Measurements from ENCODE around the gene GIGYF2.
"Not testable (repeated sequence)": the region's sequence is repeated elsewhere in the genome, so short reads cannot be mapped to it uniquely, and the experiment has no call there.

The GIGYF2 gene

GRCh38 chr2:232809349-232810124 lies 112.4 kb downstream of the GIGYF2 start:
- DNase-seq (ENCODE audit: low read depth) = no peak

- DNase-seq (ENCODE audit: low read depth) = no peak
These were observed 113.3 kb downstream of the GIGYF2 start for GRCh38 chr2:232810444-232810843.

- no peak for DNase-seq (ENCODE audit: low read depth)
These were observed 118.4 kb downstream of the GIGYF2 start for GRCh38 chr2:232815569-232815968.

- no peak for DNase-seq (ENCODE audit: low read depth)
These were observed 119.5 kb downstream of the GIGYF2 start for GRCh38 chr2:232816657-232817056.

GRCh38 chr2:232817756-232818155 lies 120.6 kb downstream of the GIGYF2 start:
- no peak for DNase-seq (ENCODE audit: low read depth)

GRCh38 chr2:232829988-232830387 lies 132.9 kb downstream of the GIGYF2 start:
- no peak for DNase-seq (ENCODE audit: low read depth)

- no peak for DNase-seq (ENCODE audit: low read depth)
These were observed 134.4 kb downstream of the GIGYF2 start for GRCh38 chr2:232831496-232831895.

GRCh38 chr2:232833830-232834229 lies 136.7 kb downstream of the GIGYF2 start:
- no peak for DNase-seq (ENCODE audit: low read depth)

GRCh38 chr2:232835687-232836208 lies 138.6 kb downstream of the GIGYF2 start:
- no peak for DNase-seq (ENCODE audit: low read depth)

GRCh38 chr2:232836934-232837333 lies 139.8 kb downstream of the GIGYF2 start:
- DNase-seq (ENCODE audit: low read depth) = no peak

GRCh38 chr2:232838406-232838874 lies 141.3 kb downstream of the GIGYF2 start:
- no peak for DNase-seq (ENCODE audit: low read depth)

GRCh38 chr2:232839411-232840079 lies 142.4 kb downstream of the GIGYF2 start:
- no peak for DNase-seq (ENCODE audit: low read depth)

- DNase-seq (ENCODE audit: low read depth) = no peak
These were observed 145.6 kb downstream of the GIGYF2 start for GRCh38 chr2:232842689-232843088.

- DNase-seq (ENCODE audit: low read depth) = no peak
These were observed 146.7 kb downstream of the GIGYF2 start for GRCh38 chr2:232843834-232844233.

GRCh38 chr2:232846055-232846454 lies 148.9 kb downstream of the GIGYF2 start:
- no peak for DNase-seq (ENCODE audit: low read depth)

- DNase-seq (ENCODE audit: low read depth) = no peak
These were observed 152.9 kb downstream of the GIGYF2 start for GRCh38 chr2:232850039-232850438.

- not testable (repeated sequence) for DNase-seq (ENCODE audit: low read depth)
These were observed 154.9 kb downstream of the GIGYF2 start for GRCh38 chr2:232852081-232852480.

- DNase-seq (ENCODE audit: low read depth) = no peak
These were observed 155.5 kb downstream of the GIGYF2 start for GRCh38 chr2:232852676-232853075.

GRCh38 chr2:232854082-232854481 lies 157.0 kb downstream of the GIGYF2 start:
- DNase-seq (ENCODE audit: low read depth) = peak; percentile 82

- peak; percentile 54 for DNase-seq (ENCODE audit: low read depth)
These were observed 160.0 kb downstream of the GIGYF2 start for GRCh38 chr2:232857158-232857563.

- DNase-seq (ENCODE audit: low read depth) = no peak
These were observed 162.3 kb downstream of the GIGYF2 start for GRCh38 chr2:232859385-232859916.

- no peak for DNase-seq (ENCODE audit: low read depth)
These were observed 163.6 kb downstream of the GIGYF2 start for GRCh38 chr2:232860593-232861241.
